GM19468 (cell line): ENCODE measurements around the gene PEPD.

Experiments used
- ATAC-seq: cut with Tn5 transposase; IDR thresholded peaks from one replicate; pipeline ENCODE4 v1.9.1; 2021; ENCODE audit warnings: mild to moderate bottlenecking, moderate library complexity, moderate number of reproducible peaks; ENCODE audit not compliant: unreplicated experiment; ENCODE audit errors: extremely low read depth

The PEPD gene

DNA sequence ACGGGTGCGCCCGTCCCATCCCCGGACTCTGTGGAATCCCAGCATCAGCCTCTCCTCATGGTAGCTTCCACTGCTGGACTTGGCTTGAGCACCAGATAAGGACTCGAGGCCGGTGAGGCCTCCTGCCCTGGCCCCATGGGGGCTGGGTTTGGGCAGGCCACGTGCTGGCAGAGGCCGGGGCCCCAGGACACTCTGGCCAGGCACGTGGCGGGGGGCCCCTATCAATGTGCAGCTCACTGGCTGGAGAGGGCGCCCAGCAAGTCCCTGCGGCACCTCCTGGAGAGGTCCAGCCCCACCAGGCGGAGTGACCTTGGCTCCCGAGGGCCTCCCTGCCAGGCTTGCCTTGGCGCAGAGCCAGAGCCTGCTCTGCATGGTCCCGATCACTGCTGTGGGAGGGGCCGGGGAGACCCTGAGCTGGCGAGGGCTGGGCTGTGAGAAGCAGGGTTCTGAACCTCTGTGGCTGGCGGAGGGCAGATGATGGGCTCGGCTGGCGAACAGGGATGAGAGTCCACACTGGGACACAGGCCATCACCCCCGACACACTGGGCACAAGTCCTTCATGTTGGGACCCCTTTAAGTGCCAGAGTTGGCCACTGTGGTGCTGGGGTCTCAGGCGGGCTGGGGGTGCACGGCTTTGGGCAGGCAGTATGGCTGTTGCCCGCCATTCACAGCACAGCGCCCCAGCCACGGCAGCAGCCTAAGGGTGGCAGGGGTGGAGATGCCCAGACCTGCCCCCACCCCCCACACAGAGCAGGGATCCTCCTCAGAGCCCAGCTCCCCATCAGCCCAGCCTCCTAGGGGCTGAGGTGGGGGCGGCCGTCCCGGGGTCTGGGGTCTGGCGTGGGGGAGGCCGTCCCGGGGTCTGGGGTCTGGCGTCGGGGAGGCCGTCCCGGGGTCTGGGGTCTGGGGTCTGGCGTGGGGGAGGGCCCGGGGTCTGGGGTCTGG lies 129.0 kb downstream of the PEPD start:
- no peak for ATAC-seq

GRCh38 chr19:33391631-33392249 lies 129.9 kb downstream of the PEPD start:
- ATAC-seq = no peak

- no peak for ATAC-seq
Observed at GRCh38 chr19:33390908-33391630, 130.5 kb downstream of the PEPD start.

DNA sequence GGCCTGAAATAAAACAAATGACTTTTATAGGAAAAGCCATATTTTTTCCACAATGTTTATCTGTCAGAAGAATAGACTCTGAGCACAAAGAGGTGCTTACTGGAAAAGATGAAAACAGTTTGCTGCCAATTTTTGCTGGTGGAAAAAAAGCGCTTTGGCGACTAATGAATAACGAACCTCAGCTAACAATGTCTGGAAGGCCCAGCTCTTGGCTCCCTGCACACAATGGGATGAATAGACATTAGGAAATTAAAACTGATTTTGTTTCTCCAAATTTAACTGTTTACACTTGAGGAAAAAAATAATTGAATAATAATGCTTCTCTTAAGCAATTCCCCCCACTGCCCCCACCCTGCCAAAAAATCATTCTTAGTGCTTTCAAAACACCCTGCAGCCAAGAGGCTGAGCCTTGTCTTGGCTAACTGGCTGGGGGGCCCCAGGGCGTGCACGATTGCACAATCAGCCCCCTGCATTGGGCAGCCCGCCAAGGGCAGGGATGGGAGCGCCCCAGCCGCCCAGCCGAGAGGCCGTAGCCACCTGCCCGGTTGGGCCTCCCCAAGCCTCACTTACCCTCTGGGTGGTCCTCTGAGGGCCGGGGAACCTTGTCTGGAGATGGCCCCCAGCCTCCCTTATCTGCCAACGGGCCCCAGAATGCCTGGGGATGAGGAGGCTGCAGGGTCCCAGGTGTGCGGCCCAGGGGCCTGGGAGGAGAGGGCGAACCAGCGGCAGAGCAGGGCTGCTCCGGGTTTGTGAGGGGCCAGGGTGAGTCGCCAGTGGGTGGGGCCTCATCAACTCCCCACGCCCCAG lies 131.3 kb downstream of the PEPD start:
- no peak for ATAC-seq

DNA sequence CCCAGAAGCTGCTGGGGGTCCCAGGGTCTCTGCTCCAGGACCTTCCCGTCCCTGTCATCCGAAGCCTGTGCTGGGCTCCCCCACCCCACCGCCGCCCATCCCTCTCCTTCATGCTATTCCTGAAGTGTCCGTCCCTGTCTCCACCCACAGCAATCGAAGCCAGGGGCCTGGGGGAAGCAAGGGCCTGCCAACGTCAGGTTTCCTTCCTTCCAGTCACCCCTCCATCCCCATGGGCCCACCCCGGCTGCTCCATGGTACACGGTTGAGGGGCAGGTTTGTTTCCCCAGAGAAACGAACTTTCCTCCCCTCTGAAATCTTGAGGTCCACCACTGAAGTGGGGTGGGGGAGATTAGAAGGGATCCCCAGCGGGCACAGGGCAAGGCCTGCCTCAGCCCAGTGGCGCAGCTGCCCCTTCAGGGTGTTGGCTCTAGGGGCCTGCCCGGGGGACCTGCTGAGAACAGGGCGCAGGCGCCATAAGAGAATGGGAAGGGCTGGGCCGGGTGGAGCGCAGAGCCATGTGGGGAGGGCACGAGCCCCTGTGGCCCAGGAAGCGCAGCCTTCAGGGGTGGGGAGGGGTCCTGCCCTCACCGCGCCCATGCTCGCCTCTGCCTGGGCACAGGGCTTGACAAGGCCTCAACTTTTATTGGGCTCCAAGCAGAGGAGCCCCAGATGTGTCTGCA lies 132.0 kb downstream of the PEPD start:
- no peak for ATAC-seq

GRCh38 chr19:33388725-33389420 lies 132.7 kb downstream of the PEPD start:
- no peak for ATAC-seq

GRCh38 chr19:33388231-33388724 lies 133.3 kb downstream of the PEPD start:
- ATAC-seq = no peak

DNA sequence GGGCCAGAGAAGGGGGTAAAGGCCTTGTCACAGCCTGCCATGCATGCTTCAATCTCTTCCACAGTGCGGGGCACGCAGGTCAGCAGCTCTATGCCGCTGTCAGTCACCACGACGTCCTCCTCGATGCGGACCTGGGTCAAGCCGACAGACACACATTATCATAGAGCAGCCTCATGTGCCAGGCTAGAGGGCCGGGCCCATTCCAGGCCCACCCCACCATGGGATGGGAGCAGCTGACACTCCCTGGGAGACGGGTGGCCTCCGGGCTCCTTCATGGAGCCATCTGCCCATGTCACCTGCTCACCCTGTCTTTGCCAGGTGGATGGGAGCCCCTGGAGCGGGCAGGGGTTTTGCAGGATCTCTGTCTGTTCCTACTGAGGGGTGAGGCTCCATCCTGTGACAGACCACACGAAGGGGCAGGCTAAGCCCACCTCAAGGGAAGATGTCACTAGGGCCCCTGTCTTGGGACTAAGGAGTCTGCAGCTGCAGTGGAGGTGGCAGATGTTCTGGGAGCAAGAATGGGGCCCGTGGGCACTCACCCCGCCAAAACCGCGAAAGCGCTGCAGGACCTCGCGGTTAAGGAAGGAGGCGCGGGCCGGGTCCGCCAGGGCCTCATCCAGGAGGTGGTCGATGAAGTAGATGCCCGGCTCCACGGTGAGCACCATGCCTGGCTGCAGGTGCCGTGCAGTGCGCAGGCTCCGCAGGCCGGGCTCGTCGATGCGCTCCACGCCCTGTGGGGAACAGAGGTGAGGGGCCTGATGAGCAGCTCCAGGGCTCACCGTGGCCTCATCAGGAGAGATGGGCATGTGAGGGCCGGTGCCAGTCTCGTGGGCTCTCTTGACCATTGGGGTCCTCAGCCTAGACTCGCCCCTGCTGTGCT lies 134.0 kb downstream of the PEPD start:
- no peak for ATAC-seq

- no peak for ATAC-seq
Observed at GRCh38 chr19:33386361-33386858, 135.2 kb downstream of the PEPD start.

- ATAC-seq = no peak
Observed at GRCh38 chr19:33385956-33386355, 135.6 kb downstream of the PEPD start.

DNA sequence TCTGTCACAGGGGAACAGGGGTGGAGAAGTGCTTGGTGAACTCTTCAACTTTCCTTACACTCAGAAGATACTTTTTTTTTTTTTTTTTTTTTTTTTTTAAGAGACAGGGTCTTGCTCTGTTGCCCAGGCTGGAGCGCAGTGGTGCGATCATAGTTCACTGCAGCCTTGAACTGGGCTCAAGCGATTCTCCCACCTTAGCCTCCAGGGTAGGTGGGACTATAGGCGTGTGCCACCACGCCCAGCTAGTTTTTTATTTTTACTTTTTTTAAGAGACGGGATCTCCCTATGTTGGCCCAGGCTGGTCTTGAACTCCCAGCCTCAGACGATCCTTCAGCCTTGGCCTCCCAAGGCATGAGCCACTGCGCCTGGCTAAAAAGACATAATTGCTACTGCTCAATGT lies 136.6 kb downstream of the PEPD start:
- ATAC-seq = no peak

DNA sequence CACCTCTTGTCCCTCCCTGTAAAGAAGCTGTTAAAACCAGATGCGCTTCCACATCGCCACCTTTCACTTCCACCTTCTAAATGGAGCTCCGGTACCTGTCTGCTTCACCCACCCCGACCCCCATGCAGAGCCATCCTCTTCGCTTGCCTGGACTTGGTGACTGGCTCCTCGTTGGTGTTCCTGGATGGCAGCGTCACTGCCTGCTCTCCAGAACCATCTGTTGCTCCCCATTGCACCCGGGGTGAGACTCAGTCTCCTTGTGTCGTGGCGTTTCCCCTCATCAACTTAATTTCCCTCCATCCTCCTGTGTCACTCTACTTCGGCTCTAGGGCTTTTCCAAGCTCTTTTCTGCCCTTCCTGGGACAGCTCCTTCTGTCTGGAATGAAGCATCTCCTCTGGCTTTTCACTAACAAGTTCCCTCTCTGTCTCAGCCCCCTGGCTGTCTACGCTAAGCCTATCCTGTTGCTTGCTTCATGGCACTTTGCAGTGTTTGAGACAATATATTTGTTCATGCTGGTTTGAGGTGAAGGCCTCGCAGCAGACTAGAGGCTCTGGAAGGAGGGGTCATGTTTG lies 137.8 kb downstream of the PEPD start:
- no peak for ATAC-seq

- no peak for ATAC-seq
Observed at GRCh38 chr19:33382982-33383381, 138.6 kb downstream of the PEPD start.

DNA sequence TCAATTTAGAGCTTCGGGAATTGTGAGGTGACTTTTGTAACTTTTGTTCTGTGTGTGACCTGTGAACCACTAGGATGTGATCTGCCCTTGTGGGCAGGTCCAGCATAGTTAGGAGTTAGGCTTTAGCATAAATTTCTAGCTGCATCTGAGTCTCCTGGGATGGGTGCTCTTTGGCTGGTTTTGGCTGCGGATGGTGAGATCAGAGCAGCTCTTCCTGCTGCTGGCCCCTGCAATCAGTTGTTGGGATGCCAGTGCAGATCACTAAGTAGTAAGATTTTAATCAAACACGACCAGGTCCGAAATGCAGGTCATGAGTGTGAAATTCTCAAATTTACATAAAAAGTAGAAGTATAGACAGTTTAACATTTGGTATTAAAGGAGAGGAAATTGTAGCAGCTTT lies 139.6 kb downstream of the PEPD start:
- no peak for ATAC-seq

- no peak for ATAC-seq
Observed at GRCh38 chr19:33381101-33381500, 140.5 kb downstream of the PEPD start.

DNA sequence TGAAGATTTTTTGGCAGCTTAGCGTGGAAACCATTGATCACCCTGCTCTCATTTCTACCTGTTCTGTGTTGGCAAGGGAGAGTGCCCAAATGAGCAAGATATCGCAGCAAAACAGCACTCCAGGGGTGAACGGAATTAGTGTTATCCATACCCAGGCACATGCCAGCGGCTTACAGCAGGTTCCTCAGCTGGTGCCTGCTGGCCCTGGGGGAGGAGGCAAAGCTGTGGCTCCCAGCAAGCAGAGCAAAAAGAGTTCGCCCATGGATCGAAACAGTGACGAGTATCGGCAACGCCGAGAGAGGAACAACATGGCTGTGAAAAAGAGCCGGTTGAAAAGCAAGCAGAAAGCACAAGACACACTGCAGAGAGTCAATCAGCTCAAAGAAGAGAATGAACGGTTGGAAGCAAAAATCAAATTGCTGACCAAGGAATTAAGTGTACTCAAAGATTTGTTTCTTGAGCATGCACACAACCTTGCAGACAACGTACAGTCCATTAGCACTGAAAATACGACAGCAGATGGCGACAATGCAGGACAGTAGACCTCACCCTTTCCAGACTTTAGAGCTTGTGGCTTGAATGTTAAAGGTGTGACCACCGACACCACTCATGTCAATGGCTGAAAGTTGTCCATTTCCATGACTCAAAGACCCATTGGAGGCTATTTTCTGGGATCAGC lies 142.3 kb downstream of the PEPD start:
- ATAC-seq = no peak
